Karpas-422 (cell line): ENCODE results near the gene KPNB1. TPM values are rescaled to one million over a fixed set of nuclear protein-coding genes. Genes with fewer than 3 reads are reported as not detected.

Experiments
- DNase-seq: peaks from one replicate; pipeline ENCODE4 v3.0.0-alpha.2; 2015
- H2AFZ ChIP-seq: fragments of 200-600 bp; sonication (generic); 2 replicates; pipeline ENCODE4 v1.6.1; 2014; ENCODE audit warnings: antibody characterized with exemption, low read length, mixed read lengths
- H3K27ac ChIP-seq: fragments of 200-600 bp; sonication (generic); 2 replicates; pipeline ENCODE4 v1.5.1; 2014; ENCODE audit warnings: mild to moderate bottlenecking, low read length, moderate library complexity
- H3K27me3 ChIP-seq: fragments of 200-600 bp; sonication (generic); 2 replicates; pipeline ENCODE4 v1.6.1; 2014; ENCODE audit warnings: low read length, mixed read lengths
- H3K36me3 ChIP-seq: fragments of 200-600 bp; sonication (generic); 2 replicates; pipeline ENCODE4 v1.6.1; 2014; ENCODE audit warnings: low read length, mixed read lengths; ENCODE audit not compliant: insufficient read depth
- H3K4me1 ChIP-seq: fragments of 200-600 bp; sonication (generic); 2 replicates; pipeline ENCODE4 v1.6.1; 2014; ENCODE audit warnings: mild to moderate bottlenecking, low read length, mixed read lengths
- H3K4me2 ChIP-seq: fragments of 200-600 bp; sonication (generic); 2 replicates; pipeline ENCODE4 v1.6.1; 2014; ENCODE audit warnings: low read length, low read depth, mild to moderate bottlenecking; ENCODE audit not compliant: poor library complexity, severe bottlenecking
- H3K4me3 ChIP-seq: fragments of 200-600 bp; sonication (generic); 2 replicates; pipeline ENCODE4 v1.5.1; 2014; ENCODE audit warnings: mild to moderate bottlenecking, antibody characterized with exemption, low read length, mixed read lengths
- H3K79me2 ChIP-seq: fragments of 200-600 bp; sonication (generic); 2 replicates; pipeline ENCODE4 v1.6.1; 2014; ENCODE audit warnings: mild to moderate bottlenecking, low read length, mixed read lengths
- H3K9ac ChIP-seq: fragments of 200-600 bp; sonication (generic); 2 replicates; pipeline ENCODE4 v1.6.0; 2014; ENCODE audit warnings: low read length
- H3K9me2 ChIP-seq: fragments of 200-600 bp; sonication (generic), shearing (Covaris generic); replicated peaks from 2 replicates; pipeline ENCODE4 v1.6.0; 2014; ENCODE audit warnings: mild to moderate bottlenecking, low read length, moderate library complexity; ENCODE audit not compliant: insufficient read depth
- H3K9me3 ChIP-seq: fragments of 300-700, 200-600 bp; sonication (generic); 2 replicates; pipeline ENCODE4 v1.6.1; 2014; ENCODE audit warnings: low read length, mixed read lengths
- H4K20me1 ChIP-seq: fragments of 200-600 bp; sonication (generic); 2 replicates; pipeline ENCODE4 v1.6.1; 2014; ENCODE audit warnings: mild to moderate bottlenecking, antibody characterized with exemption, low read length, low read depth; ENCODE audit not compliant: insufficient read depth
- total RNA-seq: library from RNA; depleted of rRNA; stranded (reverse); fragments of >200 nt; shearing (Covaris generic); gene quantifications from 2 replicates; pipeline ENCODE4 v1.2.3, GENCODE V29; 2014; ENCODE audit warnings: low replicate concordance

Gene KPNB1
- total RNA-seq, 1 experiment from 2014 or later = 184 TPM

DNA sequence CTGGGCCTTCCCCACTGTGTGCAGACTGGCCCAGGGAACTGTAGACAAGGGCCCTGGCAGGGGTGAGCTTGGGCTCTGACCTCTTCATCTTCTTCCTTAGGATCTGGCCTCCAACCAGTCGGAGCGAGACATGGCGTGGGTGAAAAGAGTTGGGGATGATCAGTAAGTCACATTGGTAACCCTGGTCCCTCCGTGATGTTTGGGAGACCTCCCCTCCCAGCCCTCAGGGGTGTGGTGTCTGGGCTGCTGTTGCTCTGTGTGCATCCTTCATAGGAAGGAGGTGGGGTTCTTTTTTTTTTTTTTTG, 49.8 kb downstream of the KPNB1 start:
- no peak overlapping the region for H3K4me3 ChIP-seq
- 0 out of 2 replicates have a peak, but pooled peaks cover 3% of the 10 kb centered on the region for H4K20me1 ChIP-seq
- H3K4me2 ChIP-seq = no peak overlapping the region
- H3K9me2 ChIP-seq = no peaks in the 10 kb centered on the region
- H2AFZ ChIP-seq = no peak overlapping the region
- no peaks in the 10 kb centered on the region for H3K9me3 ChIP-seq
- no peaks in the 10 kb centered on the region for H3K79me2 ChIP-seq
- no peaks in the 10 kb centered on the region for H3K36me3 ChIP-seq
- no peak overlapping the region for H3K9ac ChIP-seq
- DNase-seq = no peak
- peaks cover 5% of the 10 kb centered on the region for H3K4me1 ChIP-seq
- H3K27me3 ChIP-seq = no peaks in the 10 kb centered on the region
- no peak overlapping the region for H3K27ac ChIP-seq

DNA sequence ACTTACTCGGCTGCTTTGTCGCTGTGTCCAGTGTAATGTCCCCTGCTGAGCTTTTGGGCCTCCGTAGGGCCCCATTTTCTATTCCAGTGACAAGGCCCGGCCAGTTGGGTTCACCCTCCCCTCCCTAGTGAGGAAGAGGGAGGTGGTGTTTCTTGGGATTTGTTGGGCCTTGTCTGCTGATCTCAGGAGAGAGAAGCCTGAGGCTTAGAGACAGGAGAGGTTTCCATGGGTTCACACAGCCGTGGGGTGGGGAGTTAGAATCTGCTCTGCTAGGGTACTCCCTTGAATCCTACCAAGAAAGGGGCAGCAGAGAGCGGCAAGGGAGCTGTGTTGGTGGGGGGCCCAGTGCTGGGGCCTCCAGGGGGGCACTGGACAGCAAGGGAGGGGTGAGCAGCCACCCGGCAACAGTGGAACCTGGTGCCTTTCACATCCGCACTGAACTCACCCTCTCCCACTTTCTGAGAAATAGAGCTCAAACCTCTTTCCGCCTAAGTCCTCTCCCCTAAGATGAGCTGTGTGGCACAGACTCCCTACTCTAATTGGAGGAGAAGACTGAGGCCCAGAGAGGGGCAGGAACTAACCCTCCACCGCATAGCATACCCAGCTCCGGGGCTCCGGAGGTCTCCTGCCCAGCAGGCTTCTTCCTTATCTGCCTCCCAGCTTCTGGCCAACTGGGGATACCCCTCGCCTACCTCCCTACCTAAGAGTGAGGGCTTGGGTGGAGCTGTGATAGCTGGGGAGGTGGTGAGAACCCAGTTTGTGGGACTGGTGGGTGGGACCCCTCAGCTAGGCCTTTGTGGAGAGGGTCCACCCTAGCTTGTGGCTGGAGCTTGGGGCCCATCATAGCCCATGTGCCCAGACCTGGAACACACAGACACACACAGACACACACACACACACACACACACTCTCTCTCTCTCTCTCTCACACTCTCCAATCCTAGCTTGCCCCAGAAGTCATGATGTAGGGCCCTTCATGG, 51.0 kb downstream of the KPNB1 start:
- H3K4me2 ChIP-seq = no peak overlapping the region
- H2AFZ ChIP-seq = no peak overlapping the region
- H3K9me2 ChIP-seq = no peaks in the 10 kb centered on the region
- no peaks in the 10 kb centered on the region for H3K79me2 ChIP-seq
- no peak overlapping the region for H3K9ac ChIP-seq
- H3K4me1 ChIP-seq = no peaks in the 10 kb centered on the region
- no peak for DNase-seq
- H3K27ac ChIP-seq = no peak overlapping the region
- H3K4me3 ChIP-seq = no peak overlapping the region
- H3K27me3 ChIP-seq = no peaks in the 10 kb centered on the region
- 0 out of 2 replicates have a peak, but pooled peaks cover 3% of the 10 kb centered on the region for H4K20me1 ChIP-seq
- H3K9me3 ChIP-seq = no peaks in the 10 kb centered on the region
- no peaks in the 10 kb centered on the region for H3K36me3 ChIP-seq

GRCh38 chr17:47701608-47702007, 51.9 kb downstream of the KPNB1 start:
- Histone ChIP-seq H3K9me3 (no peaks in the 10 kb centered on the region), H3K27me3 (no peaks in the 10 kb centered on the region), H3K79me2 (no peaks in the 10 kb centered on the region), H2AFZ (no peak overlapping the region), H3K9ac (no peak overlapping the region), H3K4me3 (no peak overlapping the region), H4K20me1 (0 out of 2 replicates have a peak, but pooled peaks cover 3% of the 10 kb centered on the region), H3K27ac (no peak overlapping the region), H3K4me2 (no peak overlapping the region), H3K36me3 (no peaks in the 10 kb centered on the region), H3K9me2 (no peaks in the 10 kb centered on the region), H3K4me1 (peaks cover 3% of the 10 kb centered on the region; the same call in 1 of the 2 replicates)
- DNase-seq = no peak

DNA sequence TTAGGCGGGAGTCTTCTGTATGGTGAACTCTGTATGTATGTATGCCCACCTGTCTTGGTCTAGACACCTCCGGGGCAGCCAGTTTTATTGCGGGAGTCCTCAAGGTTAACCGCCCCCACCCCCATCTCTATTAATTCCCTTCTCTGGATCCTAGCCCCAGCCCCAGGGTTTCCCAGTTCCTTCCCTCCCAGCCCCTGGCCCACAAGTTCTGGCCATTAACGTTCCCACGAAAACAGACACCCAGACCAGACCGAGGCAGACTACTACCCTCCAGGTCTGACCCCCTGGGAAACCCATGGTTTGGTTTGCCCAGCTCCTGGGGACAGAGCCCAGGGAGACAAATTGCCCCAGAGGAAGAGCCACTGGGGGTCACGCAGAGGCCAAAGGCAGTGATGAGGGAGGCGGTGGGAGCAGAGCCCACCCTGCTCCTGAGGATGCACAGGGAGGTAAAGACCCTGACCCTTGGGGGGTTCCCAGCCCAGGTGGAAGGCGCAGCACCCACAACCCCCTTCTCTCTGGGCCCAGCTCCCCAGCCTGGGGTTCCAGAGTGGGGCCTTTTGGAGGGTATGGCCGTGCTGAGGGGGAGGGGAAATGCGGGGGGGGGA, 52.8 kb downstream of the KPNB1 start:
- H3K9me2 ChIP-seq = no peaks in the 10 kb centered on the region
- no peaks in the 10 kb centered on the region for H3K9me3 ChIP-seq
- H3K27me3 ChIP-seq = no peaks in the 10 kb centered on the region
- H3K36me3 ChIP-seq = no peaks in the 10 kb centered on the region
- H3K9ac ChIP-seq = no peak overlapping the region
- peaks cover 8% of the 10 kb centered on the region for H3K4me1 ChIP-seq
- H3K27ac ChIP-seq = no peak overlapping the region
- 0 out of 2 replicates have a peak, but pooled peaks cover 3% of the 10 kb centered on the region for H4K20me1 ChIP-seq
- DNase-seq = no peak
- H2AFZ ChIP-seq = no peak overlapping the region
- no peak overlapping the region for H3K4me2 ChIP-seq
- H3K79me2 ChIP-seq = no peaks in the 10 kb centered on the region
- no peak overlapping the region for H3K4me3 ChIP-seq

- Histone ChIP-seq H3K27ac (no peak overlapping the region), H3K9me3 (no peaks in the 10 kb centered on the region), H3K79me2 (no peaks in the 10 kb centered on the region), H3K4me2 (no peak overlapping the region), H4K20me1 (0 out of 2 replicates have a peak, but pooled peaks cover 3% of the 10 kb centered on the region), H3K9ac (no peak overlapping the region), H3K27me3 (no peaks in the 10 kb centered on the region), H3K4me1 (peaks cover 8% of the 10 kb centered on the region), H3K9me2 (no peaks in the 10 kb centered on the region), H2AFZ (no peak overlapping the region), H3K36me3 (no peaks in the 10 kb centered on the region), H3K4me3 (no peak overlapping the region)
- DNase-seq = no peak
Measured at GRCh38 chr17:47703191-47703591, 53.5 kb downstream of the KPNB1 start.

- Histone ChIP-seq H3K9ac (no peak overlapping the region), H2AFZ (no peak overlapping the region), H4K20me1 (0 out of 2 replicates have a peak, but pooled peaks cover 3% of the 10 kb centered on the region), H3K79me2 (no peaks in the 10 kb centered on the region), H3K27ac (no peak overlapping the region), H3K36me3 (no peaks in the 10 kb centered on the region), H3K4me3 (no peak overlapping the region), H3K9me2 (no peaks in the 10 kb centered on the region), H3K27me3 (no peaks in the 10 kb centered on the region), H3K4me2 (no peak overlapping the region), H3K9me3 (no peaks in the 10 kb centered on the region), H3K4me1 (peaks cover 8% of the 10 kb centered on the region)
- DNase-seq = no peak
Measured at GRCh38 chr17:47703671-47704070, 54.0 kb downstream of the KPNB1 start.

DNA sequence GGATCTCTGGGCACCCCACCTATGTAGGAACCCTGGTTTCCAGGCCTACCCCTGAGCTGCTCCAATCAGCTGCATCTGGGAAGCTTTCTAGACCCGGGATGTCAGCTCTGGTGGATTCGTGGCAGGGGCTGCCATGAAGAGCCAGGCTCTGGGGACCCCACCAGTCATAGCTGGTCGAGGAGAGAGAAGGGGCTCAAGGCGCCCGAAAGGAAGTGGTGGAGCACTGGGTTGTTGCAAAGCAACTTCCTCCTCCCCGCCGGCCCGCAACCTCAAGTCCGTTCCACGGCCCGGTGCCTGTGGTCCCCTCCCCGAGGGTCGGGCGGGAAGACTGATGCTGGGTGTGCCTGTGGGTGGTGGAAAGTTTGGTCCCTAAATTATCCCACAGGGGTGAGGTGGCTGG, 54.4 kb downstream of the KPNB1 start:
- Histone ChIP-seq H4K20me1 (0 out of 2 replicates have a peak, but pooled peaks cover 2% of the 10 kb centered on the region), H3K27me3 (no peaks in the 10 kb centered on the region), H2AFZ (no peak overlapping the region), H3K4me3 (no peak overlapping the region), H3K36me3 (no peaks in the 10 kb centered on the region), H3K9me3 (no peaks in the 10 kb centered on the region), H3K9ac (no peak overlapping the region), H3K27ac (no peak overlapping the region), H3K4me1 (peaks cover 8% of the 10 kb centered on the region), H3K9me2 (no peaks in the 10 kb centered on the region), H3K4me2 (no peak overlapping the region), H3K79me2 (no peaks in the 10 kb centered on the region)
- no peak for DNase-seq

DNA sequence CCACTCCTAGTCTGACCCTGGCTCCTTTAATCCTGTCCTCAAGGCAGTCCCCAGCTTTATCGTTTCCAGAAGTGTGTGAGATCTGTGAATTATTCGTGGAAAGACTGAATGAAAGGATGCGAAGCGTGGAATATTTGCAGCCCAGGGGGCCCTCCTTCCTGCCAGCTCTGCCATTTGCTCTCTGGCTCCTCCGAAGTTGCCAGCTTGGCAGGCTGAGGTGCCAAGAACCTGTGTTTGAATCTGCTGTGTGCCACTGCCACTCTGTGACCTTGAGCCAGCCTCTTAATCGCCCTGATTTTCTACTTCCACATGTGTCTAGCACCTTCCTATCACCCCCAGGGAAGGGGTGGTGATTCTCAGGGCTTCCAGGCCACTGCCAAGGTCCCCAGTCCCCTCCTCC, 55.0 kb downstream of the KPNB1 start:
- Histone ChIP-seq H3K79me2 (no peaks in the 10 kb centered on the region), H3K4me1 (peaks cover 8% of the 10 kb centered on the region), H3K9ac (no peak overlapping the region), H3K9me2 (no peaks in the 10 kb centered on the region), H2AFZ (no peak overlapping the region), H3K4me3 (no peak overlapping the region), H3K27ac (no peak overlapping the region), H3K36me3 (no peaks in the 10 kb centered on the region), H3K9me3 (no peaks in the 10 kb centered on the region), H3K27me3 (no peaks in the 10 kb centered on the region), H4K20me1 (no peaks in the 10 kb centered on the region), H3K4me2 (no peak overlapping the region)
- DNase-seq = no peak
